ENCODE measurements around the gene GJA10.

DNA sequence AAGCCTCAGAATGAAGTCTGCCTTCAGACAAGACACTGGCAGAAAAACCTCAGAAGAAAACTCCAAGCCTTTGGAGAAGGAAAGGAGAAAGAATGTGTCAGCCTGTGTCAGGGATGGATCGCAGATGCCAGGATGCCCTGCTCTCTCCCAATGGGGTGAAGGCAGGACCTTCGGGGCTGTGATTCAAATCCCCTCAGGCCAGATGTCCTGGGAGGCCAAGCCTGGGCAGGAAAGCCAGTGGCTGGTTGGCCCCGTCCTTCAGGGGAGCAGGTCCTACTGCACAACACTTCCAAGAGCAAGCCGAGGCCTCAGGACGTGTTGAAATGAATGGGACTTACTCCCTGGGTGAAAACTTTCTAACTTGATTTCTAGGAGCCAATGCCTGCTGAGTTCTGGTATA, 36.5 kb downstream of the GJA10 start:
- no peak for TF ChIP-seq CTCF (IDR thresholded peaks at IDR 0.05)
- TF ChIP-seq POLR2A (IDR thresholded peaks at IDR 0.05): no peak

All from body of pancreas (tissue), 4 donors.